HG03575 (cell line): ENCODE results near the gene ZNF630.
"Not testable (repeated sequence)": the region's sequence is repeated elsewhere in the genome, so short reads cannot be mapped to it uniquely, and the experiment has no call there.

Experiments
- ATAC-seq: cut with Tn5 transposase; IDR thresholded peaks from one replicate; pipeline ENCODE4 v1.9.1; 2021; ENCODE audit not compliant: unreplicated experiment, insufficient number of reproducible peaks, low FRiP score; ENCODE audit errors: extremely low read depth

The ZNF630 gene

DNA sequence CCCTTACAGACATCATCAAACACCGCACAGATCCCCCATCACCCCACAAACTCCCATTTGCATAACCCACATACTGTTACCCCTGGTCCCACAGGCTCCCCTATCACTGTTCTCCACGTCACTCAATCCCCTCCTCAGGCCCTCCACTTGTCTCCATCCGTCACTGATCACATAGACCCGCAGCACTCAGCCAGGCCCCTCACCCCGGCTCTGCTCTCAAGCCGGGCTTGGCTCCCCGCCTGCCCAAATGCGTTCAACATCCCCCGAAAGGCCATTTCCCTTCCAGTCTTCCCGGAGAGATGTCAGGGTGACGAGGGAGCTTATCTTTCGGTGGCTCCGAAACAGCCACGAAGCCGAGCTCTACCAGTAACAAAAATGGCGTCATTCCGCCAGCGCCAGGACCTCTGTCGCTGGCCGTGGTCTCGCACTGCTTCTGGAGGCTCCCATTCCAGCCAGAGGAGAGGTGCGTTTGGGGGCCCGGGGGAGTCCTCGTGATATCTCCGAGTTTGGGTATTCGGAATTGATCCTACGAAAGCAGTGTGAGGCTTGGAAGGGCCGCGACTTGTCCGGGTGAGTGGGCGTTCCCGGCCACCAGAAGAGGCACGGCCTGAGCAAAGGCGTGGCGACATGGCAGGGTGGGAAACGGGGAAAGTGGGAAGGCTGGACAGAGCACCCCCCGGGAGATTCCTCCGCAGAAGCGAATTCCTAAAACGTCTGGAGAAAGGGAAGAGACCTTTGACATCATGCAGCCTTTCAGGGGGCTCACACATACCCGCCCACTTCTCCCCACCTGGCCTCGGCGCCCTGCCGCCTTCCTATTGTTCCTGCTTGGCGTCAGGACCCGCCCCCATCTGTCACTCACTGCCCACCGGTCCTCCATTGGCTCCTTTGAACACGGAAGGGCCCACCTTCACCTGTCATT is at the start of gene ZNF630:
ZNF630 (minus strand) TSS at position 577 of the 922 bp plus-strand sequence. CDS start 4,754 bp downstream, outside the sequence.
- no peak for ATAC-seq

DNA sequence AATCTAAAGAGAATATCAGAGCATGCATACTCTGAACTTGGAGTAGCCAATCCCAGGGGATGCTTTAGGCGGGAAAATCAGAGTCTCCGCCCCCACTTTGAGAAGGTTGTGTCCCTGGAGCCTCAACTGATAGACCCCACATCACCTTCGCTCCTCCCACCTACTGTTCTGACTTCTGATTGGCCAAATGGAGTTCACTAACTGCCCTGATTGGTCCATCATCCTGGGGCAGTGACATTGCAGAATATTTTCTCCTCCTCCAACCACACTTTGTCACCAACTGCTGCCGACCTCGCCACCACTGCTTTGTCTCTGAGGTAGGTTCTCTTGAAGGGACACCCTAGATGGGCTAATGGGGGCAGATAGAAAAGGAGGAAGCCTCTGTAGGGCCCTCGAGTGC is 36.3 kb upstream of the ZNF630 start:
- ATAC-seq, result no peak

DNA sequence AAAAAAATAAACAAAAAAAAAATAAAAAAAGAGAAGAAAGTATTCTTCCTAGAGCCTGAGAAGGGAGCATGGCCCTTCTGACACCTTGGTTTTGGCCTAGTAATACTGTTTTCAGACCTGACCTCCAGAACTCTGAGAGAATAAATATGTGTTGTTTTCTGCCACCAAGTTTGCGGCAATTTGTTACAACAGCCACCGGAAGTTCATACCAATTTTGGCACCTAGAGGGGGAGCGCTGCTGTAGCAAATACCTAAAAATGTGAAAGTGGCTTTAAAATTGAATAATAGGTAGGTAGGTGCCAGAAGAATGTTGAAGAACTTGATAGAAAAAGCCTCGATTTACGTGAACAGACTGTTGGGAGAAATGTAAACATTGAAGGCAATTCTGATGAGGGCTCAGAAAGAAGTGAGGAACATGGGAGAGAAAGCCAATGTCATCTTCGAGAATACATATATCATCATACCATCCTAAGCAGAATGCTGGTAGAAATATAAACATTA is 31.5 kb upstream of the ZNF630 start:
- no peak for ATAC-seq

DNA sequence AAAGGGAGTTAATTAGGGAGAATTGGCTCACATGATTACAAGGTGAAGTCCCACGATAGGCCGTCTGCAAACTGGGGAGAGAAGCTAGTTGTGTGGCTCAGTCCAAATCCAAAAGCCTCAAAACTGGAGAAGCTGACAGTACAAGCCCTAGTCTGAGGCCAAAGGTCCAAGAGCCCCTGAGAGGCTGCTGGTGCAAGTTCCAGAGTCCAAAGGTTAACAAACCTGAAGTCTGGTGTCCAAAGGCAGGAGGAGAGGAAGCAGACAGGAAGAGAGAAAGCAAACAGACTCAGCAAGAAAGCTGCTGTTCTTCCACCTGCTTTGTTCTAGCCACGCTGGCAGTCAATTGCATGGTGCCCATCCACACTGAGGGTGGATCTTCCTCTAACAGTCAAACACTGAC is 30.0 kb upstream of the ZNF630 start:
- no peak for ATAC-seq

DNA sequence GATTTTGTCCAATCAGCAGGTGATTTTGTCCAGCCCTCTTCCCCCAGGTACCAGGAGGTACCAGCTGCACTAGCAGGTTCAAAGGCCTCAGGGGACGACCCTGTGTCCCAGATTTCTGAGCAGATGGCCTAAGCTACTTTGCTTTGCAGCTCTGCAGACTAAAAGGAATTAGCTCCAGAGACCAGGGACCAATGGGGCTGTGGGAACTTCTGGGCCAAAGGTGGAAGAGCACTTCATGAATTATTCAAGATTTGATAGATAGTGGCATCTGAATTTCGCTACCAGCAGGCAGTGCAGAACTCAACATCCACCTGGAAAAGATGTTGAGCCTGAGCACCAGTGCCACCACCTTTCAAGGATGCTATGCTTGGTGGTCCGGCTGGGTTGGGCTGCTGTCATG is 21.1 kb upstream of the ZNF630 start:
- ATAC-seq, result not testable (repeated sequence)

DNA sequence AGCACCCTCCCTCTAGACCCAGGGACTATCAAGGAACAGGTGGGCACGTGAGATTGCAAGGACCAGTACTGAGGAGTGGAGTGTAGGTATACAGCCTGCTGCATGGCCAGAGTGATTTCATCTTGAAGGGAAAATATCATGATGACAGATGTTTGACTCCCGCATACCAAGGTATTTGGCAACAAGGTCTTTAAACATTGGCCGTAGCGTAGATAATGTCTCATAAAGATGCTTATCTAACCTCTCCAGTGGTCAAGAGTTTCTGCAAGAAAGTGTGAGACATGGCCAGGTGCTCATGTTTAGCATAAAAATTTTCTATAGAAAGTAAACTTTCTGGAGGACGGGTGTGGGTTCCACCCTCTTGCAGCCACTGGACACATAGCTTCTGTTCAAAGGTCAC is 18.7 kb upstream of the ZNF630 start:
- no peak for ATAC-seq

DNA sequence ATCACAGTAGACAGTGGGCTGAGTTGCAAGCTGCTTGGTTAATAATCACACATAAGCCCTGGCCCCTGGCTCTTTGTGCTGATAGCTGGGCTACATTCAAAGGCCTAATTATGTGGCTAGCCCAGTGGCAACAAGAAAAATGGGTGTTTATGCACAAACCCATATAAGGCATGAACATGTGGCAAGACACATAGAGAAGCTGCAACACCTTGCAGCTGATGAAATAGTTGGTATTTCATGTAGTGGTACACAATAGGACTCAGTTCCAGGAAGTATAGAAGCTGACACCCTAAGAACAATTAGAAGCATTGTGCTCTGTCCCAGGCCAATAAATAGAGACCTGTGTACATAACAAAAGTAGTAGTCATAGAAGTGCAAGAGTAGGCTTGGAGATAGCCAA is 14.6 kb upstream of the ZNF630 start:
- no peak for ATAC-seq

DNA sequence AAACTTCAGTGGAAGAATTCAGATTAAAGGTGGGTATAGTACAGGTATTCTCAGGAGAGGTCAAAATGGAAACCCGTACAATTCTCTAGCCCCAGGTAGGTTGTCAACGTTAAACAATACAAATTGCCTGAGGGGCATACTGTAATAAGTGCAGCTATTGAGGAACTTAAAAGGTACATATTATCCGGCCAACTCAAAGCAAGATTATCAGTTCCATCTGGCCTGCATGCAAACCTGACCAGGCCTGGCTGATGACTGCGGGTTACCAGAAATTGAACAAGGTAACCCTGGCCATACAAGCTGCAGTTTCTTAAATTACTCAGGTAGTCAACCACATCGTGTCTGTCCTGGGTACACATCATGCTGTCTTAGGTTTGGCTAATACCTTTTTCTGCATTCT is 12.3 kb upstream of the ZNF630 start:
- no peak for ATAC-seq

DNA sequence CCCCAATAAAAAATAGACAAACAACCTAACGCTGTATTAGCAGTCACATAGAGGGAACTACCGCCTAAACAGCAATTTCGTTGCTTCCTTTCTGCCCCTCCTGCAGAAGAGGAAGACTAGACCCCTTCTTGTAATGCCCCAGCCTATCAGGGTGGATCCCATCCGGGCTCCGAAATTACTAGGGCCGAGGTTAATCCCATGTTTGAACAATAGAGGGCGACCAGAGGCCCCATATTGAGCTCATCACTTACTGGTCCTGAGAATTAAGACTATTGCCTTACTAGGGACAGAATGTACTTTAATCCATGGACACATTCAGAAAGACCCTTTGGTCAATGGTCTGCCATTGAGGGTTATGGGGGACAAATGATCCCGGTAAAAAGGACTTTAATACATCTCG is 11.8 kb upstream of the ZNF630 start:
- ATAC-seq, result no peak

DNA sequence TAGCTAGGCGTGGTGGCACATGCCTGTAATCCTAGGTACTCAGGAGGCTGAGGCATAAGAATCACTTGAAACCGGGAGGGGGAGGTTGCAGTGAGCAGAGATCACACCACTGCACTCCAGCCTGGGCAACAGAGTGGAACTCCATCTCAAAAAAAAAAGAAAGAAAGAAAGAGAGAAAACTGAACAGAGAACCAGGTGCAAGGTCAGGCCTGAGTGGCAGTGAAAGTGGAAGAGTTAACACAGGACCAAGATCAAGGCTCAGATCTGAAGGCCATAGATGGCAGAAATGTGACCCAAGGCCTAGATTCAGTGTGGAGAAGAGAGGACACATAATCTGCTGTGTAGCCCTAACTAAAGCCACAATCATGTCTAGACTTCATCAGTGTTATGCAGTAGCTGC is 4.9 kb upstream of the ZNF630 start:
- ATAC-seq, result no peak

DNA sequence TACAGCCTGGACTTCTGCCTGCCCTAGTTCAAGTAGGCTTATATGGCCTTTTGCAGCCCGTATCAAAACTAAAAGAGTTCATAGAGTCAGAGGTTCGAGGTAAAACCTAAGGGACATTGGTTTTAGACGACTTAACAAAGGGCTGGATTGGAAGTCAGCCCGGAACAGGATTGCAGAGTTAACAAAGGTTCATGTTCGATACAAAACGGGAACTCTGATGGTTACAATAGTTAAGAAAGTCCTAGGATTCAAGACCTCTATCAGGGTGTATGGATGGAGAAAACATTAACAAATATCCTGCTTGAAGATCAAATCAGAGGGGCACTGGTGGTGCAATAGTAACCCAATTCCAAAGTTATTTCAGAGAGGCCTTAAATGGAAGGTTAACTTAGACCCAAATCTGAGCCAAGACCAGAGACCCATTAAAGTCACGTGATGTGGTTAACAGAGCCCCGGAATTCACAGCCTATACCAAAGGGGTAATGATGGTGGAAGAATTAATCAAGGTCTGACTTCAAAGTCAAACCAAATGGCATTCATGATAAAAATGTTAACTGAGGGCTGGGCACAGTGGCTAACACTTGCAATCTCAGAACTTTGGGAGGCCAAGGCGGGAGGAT is 656 bp upstream of the ZNF630 start:
- no peak for ATAC-seq

DNA sequence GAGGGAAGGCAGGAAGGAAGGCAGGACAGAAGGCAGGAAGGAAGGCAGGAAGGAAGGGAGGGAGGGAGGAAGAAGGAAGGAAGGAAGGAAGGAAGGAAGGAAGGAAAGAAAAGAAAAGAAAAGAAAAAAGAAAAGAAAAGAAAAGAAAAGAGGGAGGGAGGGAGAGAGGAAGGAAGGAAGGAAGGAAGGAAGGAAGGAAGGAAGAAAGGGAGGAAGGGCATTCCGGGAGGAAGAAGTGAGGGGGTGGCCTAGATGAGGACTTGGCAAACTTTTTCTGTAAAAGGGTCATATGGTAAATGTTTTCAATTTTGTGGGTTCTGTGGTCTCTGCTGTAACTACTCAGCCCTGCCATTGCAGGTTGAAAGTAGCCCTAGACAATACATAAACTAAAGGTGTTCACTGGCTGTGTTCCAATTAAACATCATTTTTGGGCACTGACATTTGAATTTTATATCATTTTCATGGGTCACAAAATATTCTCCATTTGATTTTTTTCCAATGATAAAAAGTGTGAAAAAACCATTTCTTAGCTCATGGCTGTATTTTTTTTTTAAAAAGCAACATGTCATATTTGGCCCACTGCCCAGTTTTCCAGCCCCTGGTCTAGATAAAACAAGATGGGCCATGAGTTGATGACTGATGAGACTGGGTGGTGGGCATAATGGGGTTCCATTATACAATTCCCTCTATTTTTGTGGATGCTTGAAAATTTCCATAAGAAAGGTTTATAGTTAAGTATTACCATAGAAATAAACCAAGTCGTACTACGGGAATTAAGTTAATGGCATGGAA is 3.1 kb downstream of the ZNF630 start:
- no peak for ATAC-seq

DNA sequence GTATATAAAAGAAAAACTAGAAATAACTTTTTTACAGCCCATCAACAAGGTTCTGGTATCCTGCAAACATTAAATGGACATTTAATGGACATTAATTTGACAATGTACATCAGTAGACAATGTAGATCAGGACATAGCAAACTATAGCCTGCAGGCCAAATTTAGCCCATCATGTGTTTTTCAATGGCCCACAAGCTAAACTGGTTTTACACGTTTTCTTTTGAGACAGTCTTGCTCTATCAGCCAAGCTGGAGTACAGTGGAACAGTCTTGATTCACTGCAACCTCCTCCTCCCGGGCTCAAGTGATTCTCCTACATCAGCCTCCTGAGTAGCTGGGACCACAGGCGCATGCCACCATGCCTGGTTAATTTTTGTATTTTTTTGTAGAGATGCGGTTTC is 7.2 kb downstream of the ZNF630 start:
- ATAC-seq, result no peak

DNA sequence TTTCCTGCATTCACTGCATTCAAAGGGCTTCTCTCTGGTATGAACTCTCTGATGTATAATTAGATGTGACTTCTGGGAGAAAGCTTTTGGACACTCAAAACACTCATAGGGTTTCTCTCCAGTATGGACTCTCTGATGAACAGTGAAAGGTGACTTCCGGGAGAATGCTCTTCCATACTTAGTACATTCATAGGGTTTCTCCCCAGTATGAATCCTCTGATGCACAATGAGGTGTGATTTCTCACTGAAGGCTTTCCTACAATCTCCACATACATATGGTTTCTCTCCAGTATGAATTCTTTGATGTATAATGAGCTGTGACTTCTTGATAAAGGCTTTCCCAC is 12.2 kb downstream of the ZNF630 start:
- no peak for ATAC-seq

DNA sequence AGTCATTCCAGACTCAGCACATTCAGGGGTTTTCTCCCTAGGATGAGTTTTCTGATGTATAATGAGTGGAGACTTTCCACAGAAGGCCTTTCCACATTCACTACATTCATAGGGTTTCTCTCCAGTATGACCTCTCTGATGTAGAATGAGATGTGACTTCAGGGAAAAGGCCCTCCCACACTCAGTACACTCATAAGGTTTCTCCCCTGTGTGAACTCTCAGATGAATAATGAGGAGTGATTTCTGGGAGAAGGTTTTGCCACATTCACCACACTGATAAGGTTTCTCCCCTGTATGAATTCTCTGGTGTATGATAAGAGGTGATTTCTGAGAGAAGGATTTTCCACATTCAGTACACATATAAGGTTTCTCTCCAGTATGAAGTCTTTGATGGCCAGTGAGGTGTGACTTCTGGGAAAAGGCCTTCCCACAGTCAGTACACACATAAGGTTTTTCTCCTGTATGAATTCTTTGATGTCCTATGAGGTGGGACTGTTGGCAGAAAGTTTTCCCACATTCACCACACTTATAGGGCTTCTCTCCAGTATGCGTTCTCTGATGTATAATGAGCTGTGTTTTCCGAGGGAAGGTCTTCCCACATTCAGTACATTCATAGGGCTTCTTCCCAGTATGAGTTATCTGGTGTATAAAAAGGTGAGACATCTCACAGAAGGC is 12.7 kb downstream of the ZNF630 start:
- no peak for ATAC-seq

DNA sequence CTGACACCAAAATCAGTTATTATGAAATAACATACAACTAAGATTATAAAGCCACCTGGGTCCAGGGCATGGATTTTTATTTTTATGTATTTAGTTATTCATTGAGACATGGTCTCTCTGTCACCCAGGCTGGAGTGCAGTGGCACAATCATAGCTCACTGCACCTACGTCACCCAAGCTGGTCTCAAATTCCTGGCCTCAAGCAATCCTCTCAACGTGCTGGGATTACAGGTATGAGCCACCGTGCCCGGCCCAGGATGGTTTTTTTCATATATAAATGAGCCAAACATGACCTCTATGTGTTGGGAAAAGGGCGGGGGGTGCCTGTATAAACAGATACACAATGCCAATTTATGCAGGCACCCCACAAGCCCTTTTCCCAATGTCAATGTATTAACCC is 24.6 kb downstream of the ZNF630 start:
- ATAC-seq, result no peak

DNA sequence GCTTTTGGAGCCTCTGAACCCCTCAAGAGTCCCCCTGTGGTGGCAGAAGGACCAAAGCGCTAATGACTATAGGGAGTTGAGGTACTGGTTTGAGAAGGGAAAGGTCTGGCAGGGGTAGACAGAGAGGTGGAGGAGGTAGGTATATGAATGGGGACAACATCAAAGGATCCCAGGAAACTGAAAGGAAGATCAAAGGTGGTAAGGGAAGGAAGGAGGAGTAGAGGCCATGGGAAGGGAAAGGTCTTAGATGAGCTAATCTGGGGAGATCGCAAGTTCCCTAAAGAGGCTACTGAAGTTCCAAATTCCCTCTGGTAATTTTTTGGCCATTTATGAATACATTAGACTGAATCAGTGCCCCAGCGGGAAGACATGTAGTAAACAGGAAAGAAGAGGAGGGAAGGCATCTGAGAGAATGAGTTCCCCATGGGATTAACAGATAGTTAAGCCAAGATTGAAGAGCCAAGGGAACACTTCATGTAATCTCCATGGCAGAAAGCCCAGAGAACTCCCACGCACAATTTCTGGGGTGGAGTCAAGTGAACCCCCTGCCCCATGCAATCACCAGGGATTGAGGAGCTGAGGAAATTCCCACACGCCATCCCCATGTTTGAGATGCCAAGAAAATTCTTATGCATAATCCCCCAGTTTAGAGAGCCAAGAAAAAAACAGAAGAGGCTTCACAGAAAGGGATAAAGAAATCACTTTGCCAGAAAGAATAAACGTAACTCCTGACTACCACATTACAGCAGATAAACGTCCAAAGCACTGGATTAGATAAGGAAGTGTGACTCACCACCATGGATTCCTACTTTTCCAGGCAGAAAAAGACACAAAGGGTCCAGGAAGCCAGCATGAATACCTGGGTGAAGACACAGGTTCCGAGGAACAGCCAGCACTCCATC is 25.8 kb downstream of the ZNF630 start:
- no peak for ATAC-seq

DNA sequence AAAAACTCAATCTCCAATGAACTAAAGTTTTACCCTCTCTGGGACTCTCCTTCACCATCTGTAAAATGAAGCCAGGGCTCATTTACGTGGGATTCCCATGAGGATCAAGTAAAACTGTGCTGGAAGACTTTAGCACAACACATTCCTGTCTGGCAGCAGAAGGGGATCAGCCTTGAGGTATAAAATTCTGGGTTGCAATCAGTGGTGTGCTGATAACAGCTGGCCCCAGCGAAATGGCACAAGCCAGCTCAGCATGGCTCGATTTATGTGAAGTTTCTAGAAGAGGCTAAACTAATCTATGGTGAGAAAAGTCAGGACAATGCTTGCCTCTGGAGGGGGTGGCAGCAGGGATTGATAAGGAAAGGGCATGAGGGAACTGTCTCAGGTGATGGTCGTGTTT is 28.4 kb downstream of the ZNF630 start:
- ATAC-seq, result no peak
